Breast epithelium (tissue), 4 donors: Measurements from ENCODE around the gene FPR2. TPM values are rescaled to one million over a fixed set of nuclear protein-coding genes. Genes with fewer than 3 reads are reported as not detected.

ENCODE experiments used
- DNase-seq, 2 donors: peaks; one replicate each; pipeline ENCODE4 v3.0.0-alpha.2; 2019; ENCODE audit warnings: low spot score in 2 of 2
- H3K27ac ChIP-seq, 2 donors: fragments of 200-600 bp; sonication (generic) in 1 of 2; one replicate each; pipeline ENCODE4 v1.5.1; 2016 to 2019; ENCODE audit warnings: mild to moderate bottlenecking in 1 of 2
- H3K27me3 ChIP-seq, 2 donors: fragments of 200-600 bp; sonication (generic) in 1 of 2; one replicate each; pipeline versions ENCODE4 v1.5.1 to v1.6.0; 2017 to 2019; ENCODE audit warnings: control low read depth in 1 of 2, mild to moderate bottlenecking in 1 of 2
- H3K36me3 ChIP-seq: fragments of 200-600 bp; one replicate; pipeline ENCODE4 v1.5.1; 2019
- H3K4me1 ChIP-seq, 2 donors: fragments of 200-600 bp; sonication (generic); one replicate each; pipeline ENCODE4 v1.5.1; 2016 to 2019; ENCODE audit warnings: control low read depth in 1 of 2
- H3K4me3 ChIP-seq, 3 donors: fragments of 200-600 bp; sonication (generic); 1 replicate in 2 of 3; 2 replicates in 1 of 3; pipeline ENCODE4 v1.5.1; 2016 to 2019; ENCODE audit warnings: mild to moderate bottlenecking in 3 of 3, moderate library complexity in 2 of 3
- H3K9me3 ChIP-seq, 2 donors: fragments of 200-600 bp; sonication (generic) in 1 of 2; one replicate each; pipeline ENCODE4 v1.5.1; 2016 to 2019; ENCODE audit warnings: control low read depth in 1 of 2
- CTCF ChIP-seq, 3 donors: fragments of 450-650 bp; IDR thresholded peaks; one replicate each; pipeline ENCODE4 v1.5.1; 2016 to 2017; ENCODE audit warnings: antibody characterized with exemption in 3 of 3, mild to moderate bottlenecking in 3 of 3, moderate library complexity in 3 of 3
- POLR2A ChIP-seq: fragments of 450-650 bp; IDR thresholded peaks from one replicate; pipeline ENCODE4 v1.6.1; 2016; ENCODE audit warnings: antibody characterized with exemption, mild to moderate bottlenecking, moderate library complexity
- POLR2AphosphoS5 ChIP-seq, 3 donors: sonication (generic); formaldehyde crosslinking; IDR thresholded peaks; one replicate each; pipeline ENCODE4 v1.6.1; 2017; ENCODE audit warnings: antibody characterized with exemption in 3 of 3
- intact Hi-C: fragments of 100-400 bp; cut with DNase I; formaldehyde crosslinking; loops from one replicate; pipeline ENCODE4 v1.15.1; 2023; ENCODE audit warnings: low total_unique reads
- total RNA-seq, 3 donors: library from RNA; depleted of rRNA; stranded (reverse); fragments of >200 nt; gene quantifications; one replicate each; pipeline ENCODE4 v1.1.0, GENCODE V29; 2016

The FPR2 gene
- total RNA-seq, 3 donors from 2014 or later: 0.15 to 0.98 (median 0.32) TPM

GRCh38 chr19:51715850-51716249 is 45.1 kb upstream of the FPR2 start:
- Histone ChIP-seq H3K36me3 (no peaks in the 10 kb centered on the region), H3K4me1 (no peaks in the 10 kb centered on the region), H3K9me3 (no peaks in the 10 kb centered on the region), H3K27ac (no peak overlapping the region), H3K27me3 (peaks cover 8 to 41% of the 10 kb centered on the region in 2 donors), H3K4me3 (no peak overlapping the region)
- TF ChIP-seq POLR2AphosphoS5 (IDR thresholded peaks at IDR 0.05) (no peak), CTCF (IDR thresholded peaks at IDR 0.05) (no peak), POLR2A (no peak)
- DNase-seq: no peak
- intact Hi-C loops: no loop called here

- Histone ChIP-seq H3K36me3 (no peaks in the 10 kb centered on the region), H3K9me3 (no peaks in the 10 kb centered on the region), H3K27ac (no peak overlapping the region), H3K4me3 (no peak overlapping the region), H3K4me1 (no peaks in the 10 kb centered on the region), H3K27me3 (peaks cover 8 to 51% of the 10 kb centered on the region in 2 donors)
- TF ChIP-seq CTCF (IDR thresholded peaks at IDR 0.05) (no peak), POLR2AphosphoS5 (IDR thresholded peaks at IDR 0.05) (no peak)
- intact Hi-C loops: no loop called here
- DNase-seq: no peak
Observed at GRCh38 chr19:51716925-51717324, 44.1 kb upstream of the FPR2 start.

GRCh38 chr19:51719251-51719988 is 41.6 kb upstream of the FPR2 start:
- peaks cover 8 to 68% of the 10 kb centered on the region in 2 donors for H3K27me3 ChIP-seq
- H3K4me3 ChIP-seq: peak overlapping the region in 2 of 3 donors; percentile 37 to 41
- no peaks in the 10 kb centered on the region for H3K36me3 ChIP-seq

GRCh38 chr19:51721905-51722304 is 39.1 kb upstream of the FPR2 start:
- Histone ChIP-seq H3K36me3 (no peaks in the 10 kb centered on the region), H3K4me1 (no peaks in the 10 kb centered on the region), H3K27me3 (peaks cover 8 to 81% of the 10 kb centered on the region in 2 donors), H3K27ac (no peak overlapping the region), H3K4me3 (no peak overlapping the region), H3K9me3 (no peaks in the 10 kb centered on the region)
- TF ChIP-seq CTCF (IDR thresholded peaks at IDR 0.05): no peak
- no peak for TF ChIP-seq POLR2AphosphoS5 (IDR thresholded peaks at IDR 0.05)
- no peak for TF ChIP-seq POLR2A
- intact Hi-C loops: no loop called here
- no peak for DNase-seq

More at GRCh38 chr19:51719251-51719988, 41.6 kb upstream of the FPR2 start:
- TF ChIP-seq POLR2AphosphoS5 (IDR thresholded peaks at IDR 0.05): no peak
- TF ChIP-seq CTCF (IDR thresholded peaks at IDR 0.05): no peak
- no peak for TF ChIP-seq POLR2A
- H3K4me1 ChIP-seq: no peaks in the 10 kb centered on the region
- intact Hi-C loops: no loop called here
- no peak overlapping the region for H3K27ac ChIP-seq
- H3K9me3 ChIP-seq: no peaks in the 10 kb centered on the region
- DNase-seq: no peak

GRCh38 chr19:51722492-51722891 is 38.5 kb upstream of the FPR2 start:
- Histone ChIP-seq H3K27ac (no peak overlapping the region), H3K4me1 (no peaks in the 10 kb centered on the region), H3K9me3 (no peaks in the 10 kb centered on the region), H3K4me3 (peak overlapping the region in 1 of 3 donors; percentile 33), H3K36me3 (no peaks in the 10 kb centered on the region), H3K27me3 (peaks cover 8 to 82% of the 10 kb centered on the region in 2 donors)
- DNase-seq: no peak
- no peak for TF ChIP-seq CTCF (IDR thresholded peaks at IDR 0.05)
- no peak for TF ChIP-seq POLR2A
- intact Hi-C loops: no loop called here
